WTC11 (cell line): ENCODE data around the gene MRPL11. TPM values are rescaled to one million over a fixed set of nuclear protein-coding genes. Genes with fewer than 3 reads are reported as not detected.

Source experiments
- ATAC-seq: fragments of 200-7000 bp; cut with Tn5 transposase; 2 replicates; pipeline ENCODE4 v1.10.0; 2021; ENCODE audit warnings: mild to moderate bottlenecking, moderate library complexity
- CTCF ChIA-PET: fragments of 300-600 bp; sonication (Branson Sonifier 250); formaldehyde crosslinking; loops from one replicate; lab custom pipeline; 2021; ENCODE audit warnings: antibody characterized with exemption; lab: Charles Lee
- POLR2A ChIA-PET: fragments of 350-600 bp; sonication (Branson Sonifier 250); formaldehyde crosslinking; loops from one replicate; lab custom pipeline; 2021; ENCODE audit warnings: antibody characterized with exemption; lab: Charles Lee
- DNase-seq: peaks from one replicate; pipeline ENCODE4 v3.0.0; 2021; ENCODE audit warnings: low spot score
- H3K27ac Mint-ChIP-seq: 2 replicates; pipeline ENCODE4 v1.8.0; 2021; ENCODE audit warnings: mixed read lengths
- H3K27me3 Mint-ChIP-seq: 2 replicates; pipeline ENCODE4 v1.8.0; 2021; ENCODE audit warnings: low read depth, mild to moderate bottlenecking, moderate library complexity, mixed read lengths
- H3K36me3 Mint-ChIP-seq: 2 replicates; pipeline ENCODE4 v1.8.0; 2021; ENCODE audit warnings: mixed read lengths
- H3K4me1 Mint-ChIP-seq: 2 replicates; pipeline ENCODE4 v1.8.0; 2022; ENCODE audit warnings: mixed read lengths
- H3K4me3 Mint-ChIP-seq: 2 replicates; pipeline ENCODE4 v1.8.0; 2021; ENCODE audit warnings: mild to moderate bottlenecking, moderate library complexity, mixed read lengths
- H3K9me3 Mint-ChIP-seq: 2 replicates; pipeline ENCODE4 v1.8.0; 2021; ENCODE audit warnings: mixed read lengths
- CBFB ChIP-seq: sonication (generic); formaldehyde crosslinking; IDR thresholded peaks from 2 replicates; pipeline ENCODE4 v1.8.1; 2022; ENCODE audit warnings: mild to moderate bottlenecking, low read depth, missing genetic modification reagents
- EMX1 ChIP-seq: fragments of 250-450 bp; sonication (Bioruptor Pico); IDR thresholded peaks from 2 replicates; pipeline ENCODE4 v1.8.0; 2021; ENCODE audit warnings: mild to moderate bottlenecking
- JAZF1 ChIP-seq: fragments of 250-450 bp; sonication (Bioruptor Pico); IDR thresholded peaks from 2 replicates; pipeline ENCODE4 v1.9.0; 2021; ENCODE audit warnings: moderate library complexity, mild to moderate bottlenecking, inconsistent platforms
- JUN ChIP-seq: sonication (generic); formaldehyde crosslinking; IDR thresholded peaks from 2 replicates; pipeline ENCODE4 v1.8.0; 2023; ENCODE audit warnings: mild to moderate bottlenecking, missing genetic modification reagents
- MXD4 ChIP-seq: fragments of 250-450 bp; sonication (Bioruptor Pico); IDR thresholded peaks from 2 replicates; pipeline ENCODE4 v1.8.0; 2021; ENCODE audit warnings: mild to moderate bottlenecking, moderate library complexity, borderline replicate concordance
- NR1H2 ChIP-seq: sonication (generic); formaldehyde crosslinking; IDR thresholded peaks from 2 replicates; pipeline ENCODE4 v1.9.0; 2021; ENCODE audit warnings: mild to moderate bottlenecking, moderate library complexity, missing genetic modification reagents
- SMAD3 ChIP-seq: sonication (generic); formaldehyde crosslinking; IDR thresholded peaks from 2 replicates; pipeline ENCODE4 v1.8.0; 2022; ENCODE audit warnings: missing genetic modification reagents, mild to moderate bottlenecking, borderline replicate concordance
- TEAD1 ChIP-seq: sonication (generic); formaldehyde crosslinking; IDR thresholded peaks from 2 replicates; pipeline ENCODE4 v1.8.0; 2022; ENCODE audit warnings: mild to moderate bottlenecking, missing genetic modification reagents
- ZNF121 ChIP-seq: sonication (generic); formaldehyde crosslinking; IDR thresholded peaks from 2 replicates; pipeline ENCODE4 v1.8.0; 2023; ENCODE audit warnings: missing genetic modification reagents
- ZNF317 ChIP-seq: sonication (generic); formaldehyde crosslinking; IDR thresholded peaks from 2 replicates; pipeline ENCODE4 v1.8.1; 2023; ENCODE audit warnings: low read depth, mild to moderate bottlenecking, moderate library complexity, missing genetic modification reagents, borderline replicate concordance
- total RNA-seq: library from RNA; stranded (reverse); gene quantifications from 3 replicates; pipeline ENCODE4 v1.2.3, GENCODE V29; 2021
- TF ChIP-seq, protein P1 (sequence below): sonication (generic); formaldehyde crosslinking; IDR thresholded peaks from 2 replicates; pipeline ENCODE4 v1.8.0; 2022; ENCODE audit warnings: mild to moderate bottlenecking, missing genetic modification reagents
- TF ChIP-seq, protein P2 (sequence below): sonication (generic); formaldehyde crosslinking; IDR thresholded peaks from 2 replicates; pipeline ENCODE4 v1.8.0; 2023; ENCODE audit warnings: missing genetic modification reagents, mild to moderate bottlenecking, borderline replicate concordance
- TF ChIP-seq, protein P3 (sequence below): fragments of 250-450 bp; sonication (Bioruptor Pico); IDR thresholded peaks from 2 replicates; pipeline ENCODE4 v1.9.0; 2021; ENCODE audit warnings: mild to moderate bottlenecking, borderline replicate concordance
- TF ChIP-seq, protein P4 (sequence below): sonication (generic); formaldehyde crosslinking; conservative IDR thresholded peaks from 2 replicates; pipeline ENCODE4 v1.8.1; 2023; ENCODE audit warnings: mild to moderate bottlenecking, low read depth, missing genetic modification reagents, moderate library complexity
- TF ChIP-seq, protein P5 (sequence below): sonication (generic); formaldehyde crosslinking; IDR thresholded peaks from 2 replicates; pipeline ENCODE4 v1.8.0; 2023; ENCODE audit warnings: mild to moderate bottlenecking, missing genetic modification reagents
- TF ChIP-seq, protein P6 (sequence below): sonication (generic); formaldehyde crosslinking; IDR thresholded peaks from 2 replicates; pipeline ENCODE4 v1.8.1; 2022; ENCODE audit warnings: missing genetic modification reagents, borderline replicate concordance
- TF ChIP-seq, protein P7 (sequence below): sonication (generic); formaldehyde crosslinking; IDR thresholded peaks from 2 replicates; pipeline ENCODE4 v1.8.0; 2022; ENCODE audit warnings: mild to moderate bottlenecking, missing genetic modification reagents

Gene MRPL11
- total RNA-seq, 1 experiment from 2014 or later: 137 TPM

DNA sequence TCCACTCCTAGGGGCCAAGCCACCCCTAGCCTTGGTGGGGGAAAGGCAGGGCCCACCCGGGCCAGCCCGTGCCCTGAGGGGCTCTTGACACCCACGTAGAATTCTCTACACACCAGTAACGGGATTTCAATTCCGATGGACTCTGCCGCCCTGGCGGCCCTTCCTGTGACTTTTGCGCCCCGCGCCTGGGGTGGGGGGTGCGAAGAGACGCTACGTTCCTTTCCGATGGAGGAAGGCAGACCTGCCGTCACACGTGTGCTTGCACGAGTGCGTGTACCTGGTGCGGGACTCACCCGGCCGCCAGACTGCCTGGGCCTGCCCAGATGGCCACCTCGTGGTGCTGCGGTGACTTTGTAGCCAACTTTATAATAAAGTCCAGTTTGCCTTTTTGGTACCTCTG, 12.3 kb downstream of the MRPL11 start:
- DNase-seq: no peak
- Mint-ChIP-seq H3K4me1 (peaks cover 1% of the 10 kb centered on the region; the same call in 1 of the 2 replicates), H3K27me3 (peaks cover 40% of the 10 kb centered on the region), H3K27ac (no peak overlapping the region)
- TF ChIP-seq JUN (CRISPR knock-in tag) (no peak), TEAD1 (CRISPR knock-in tag) (no peak), SMAD3 (CRISPR knock-in tag) (no peak), ZNF121 (no peak), MXD4 (CRISPR knock-in tag) (no peak), CBFB (no peak), JAZF1 (CRISPR knock-in tag) (no peak), NR1H2 (CRISPR knock-in tag) (no peak), EMX1 (no peak), ZNF317 (CRISPR knock-in tag) (no peak)
- TF ChIP-seq, protein P1, sequence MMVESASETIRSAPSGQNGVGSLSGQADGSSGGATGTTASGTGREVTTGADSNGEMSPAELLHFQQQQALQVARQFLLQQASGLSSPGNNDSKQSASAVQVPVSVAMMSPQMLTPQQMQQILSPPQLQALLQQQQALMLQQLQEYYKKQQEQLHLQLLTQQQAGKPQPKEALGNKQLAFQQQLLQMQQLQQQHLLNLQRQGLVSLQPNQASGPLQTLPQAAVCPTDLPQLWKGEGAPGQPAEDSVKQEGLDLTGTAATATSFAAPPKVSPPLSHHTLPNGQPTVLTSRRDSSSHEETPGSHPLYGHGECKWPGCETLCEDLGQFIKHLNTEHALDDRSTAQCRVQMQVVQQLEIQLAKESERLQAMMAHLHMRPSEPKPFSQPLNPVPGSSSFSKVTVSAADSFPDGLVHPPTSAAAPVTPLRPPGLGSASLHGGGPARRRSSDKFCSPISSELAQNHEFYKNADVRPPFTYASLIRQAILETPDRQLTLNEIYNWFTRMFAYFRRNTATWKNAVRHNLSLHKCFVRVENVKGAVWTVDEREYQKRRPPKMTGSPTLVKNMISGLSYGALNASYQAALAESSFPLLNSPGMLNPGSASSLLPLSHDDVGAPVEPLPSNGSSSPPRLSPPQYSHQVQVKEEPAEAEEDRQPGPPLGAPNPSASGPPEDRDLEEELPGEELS (CRISPR knock-in tag): no peak
- TF ChIP-seq, protein P2, sequence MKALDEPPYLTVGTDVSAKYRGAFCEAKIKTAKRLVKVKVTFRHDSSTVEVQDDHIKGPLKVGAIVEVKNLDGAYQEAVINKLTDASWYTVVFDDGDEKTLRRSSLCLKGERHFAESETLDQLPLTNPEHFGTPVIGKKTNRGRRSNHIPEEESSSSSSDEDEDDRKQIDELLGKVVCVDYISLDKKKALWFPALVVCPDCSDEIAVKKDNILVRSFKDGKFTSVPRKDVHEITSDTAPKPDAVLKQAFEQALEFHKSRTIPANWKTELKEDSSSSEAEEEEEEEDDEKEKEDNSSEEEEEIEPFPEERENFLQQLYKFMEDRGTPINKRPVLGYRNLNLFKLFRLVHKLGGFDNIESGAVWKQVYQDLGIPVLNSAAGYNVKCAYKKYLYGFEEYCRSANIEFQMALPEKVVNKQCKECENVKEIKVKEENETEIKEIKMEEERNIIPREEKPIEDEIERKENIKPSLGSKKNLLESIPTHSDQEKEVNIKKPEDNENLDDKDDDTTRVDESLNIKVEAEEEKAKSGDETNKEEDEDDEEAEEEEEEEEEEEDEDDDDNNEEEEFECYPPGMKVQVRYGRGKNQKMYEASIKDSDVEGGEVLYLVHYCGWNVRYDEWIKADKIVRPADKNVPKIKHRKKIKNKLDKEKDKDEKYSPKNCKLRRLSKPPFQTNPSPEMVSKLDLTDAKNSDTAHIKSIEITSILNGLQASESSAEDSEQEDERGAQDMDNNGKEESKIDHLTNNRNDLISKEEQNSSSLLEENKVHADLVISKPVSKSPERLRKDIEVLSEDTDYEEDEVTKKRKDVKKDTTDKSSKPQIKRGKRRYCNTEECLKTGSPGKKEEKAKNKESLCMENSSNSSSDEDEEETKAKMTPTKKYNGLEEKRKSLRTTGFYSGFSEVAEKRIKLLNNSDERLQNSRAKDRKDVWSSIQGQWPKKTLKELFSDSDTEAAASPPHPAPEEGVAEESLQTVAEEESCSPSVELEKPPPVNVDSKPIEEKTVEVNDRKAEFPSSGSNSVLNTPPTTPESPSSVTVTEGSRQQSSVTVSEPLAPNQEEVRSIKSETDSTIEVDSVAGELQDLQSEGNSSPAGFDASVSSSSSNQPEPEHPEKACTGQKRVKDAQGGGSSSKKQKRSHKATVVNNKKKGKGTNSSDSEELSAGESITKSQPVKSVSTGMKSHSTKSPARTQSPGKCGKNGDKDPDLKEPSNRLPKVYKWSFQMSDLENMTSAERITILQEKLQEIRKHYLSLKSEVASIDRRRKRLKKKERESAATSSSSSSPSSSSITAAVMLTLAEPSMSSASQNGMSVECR: no peak
- TF ChIP-seq, protein P3, sequence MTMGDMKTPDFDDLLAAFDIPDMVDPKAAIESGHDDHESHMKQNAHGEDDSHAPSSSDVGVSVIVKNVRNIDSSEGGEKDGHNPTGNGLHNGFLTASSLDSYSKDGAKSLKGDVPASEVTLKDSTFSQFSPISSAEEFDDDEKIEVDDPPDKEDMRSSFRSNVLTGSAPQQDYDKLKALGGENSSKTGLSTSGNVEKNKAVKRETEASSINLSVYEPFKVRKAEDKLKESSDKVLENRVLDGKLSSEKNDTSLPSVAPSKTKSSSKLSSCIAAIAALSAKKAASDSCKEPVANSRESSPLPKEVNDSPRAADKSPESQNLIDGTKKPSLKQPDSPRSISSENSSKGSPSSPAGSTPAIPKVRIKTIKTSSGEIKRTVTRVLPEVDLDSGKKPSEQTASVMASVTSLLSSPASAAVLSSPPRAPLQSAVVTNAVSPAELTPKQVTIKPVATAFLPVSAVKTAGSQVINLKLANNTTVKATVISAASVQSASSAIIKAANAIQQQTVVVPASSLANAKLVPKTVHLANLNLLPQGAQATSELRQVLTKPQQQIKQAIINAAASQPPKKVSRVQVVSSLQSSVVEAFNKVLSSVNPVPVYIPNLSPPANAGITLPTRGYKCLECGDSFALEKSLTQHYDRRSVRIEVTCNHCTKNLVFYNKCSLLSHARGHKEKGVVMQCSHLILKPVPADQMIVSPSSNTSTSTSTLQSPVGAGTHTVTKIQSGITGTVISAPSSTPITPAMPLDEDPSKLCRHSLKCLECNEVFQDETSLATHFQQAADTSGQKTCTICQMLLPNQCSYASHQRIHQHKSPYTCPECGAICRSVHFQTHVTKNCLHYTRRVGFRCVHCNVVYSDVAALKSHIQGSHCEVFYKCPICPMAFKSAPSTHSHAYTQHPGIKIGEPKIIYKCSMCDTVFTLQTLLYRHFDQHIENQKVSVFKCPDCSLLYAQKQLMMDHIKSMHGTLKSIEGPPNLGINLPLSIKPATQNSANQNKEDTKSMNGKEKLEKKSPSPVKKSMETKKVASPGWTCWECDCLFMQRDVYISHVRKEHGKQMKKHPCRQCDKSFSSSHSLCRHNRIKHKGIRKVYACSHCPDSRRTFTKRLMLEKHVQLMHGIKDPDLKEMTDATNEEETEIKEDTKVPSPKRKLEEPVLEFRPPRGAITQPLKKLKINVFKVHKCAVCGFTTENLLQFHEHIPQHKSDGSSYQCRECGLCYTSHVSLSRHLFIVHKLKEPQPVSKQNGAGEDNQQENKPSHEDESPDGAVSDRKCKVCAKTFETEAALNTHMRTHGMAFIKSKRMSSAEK (CRISPR knock-in tag): no peak
- TF ChIP-seq, protein P4, sequence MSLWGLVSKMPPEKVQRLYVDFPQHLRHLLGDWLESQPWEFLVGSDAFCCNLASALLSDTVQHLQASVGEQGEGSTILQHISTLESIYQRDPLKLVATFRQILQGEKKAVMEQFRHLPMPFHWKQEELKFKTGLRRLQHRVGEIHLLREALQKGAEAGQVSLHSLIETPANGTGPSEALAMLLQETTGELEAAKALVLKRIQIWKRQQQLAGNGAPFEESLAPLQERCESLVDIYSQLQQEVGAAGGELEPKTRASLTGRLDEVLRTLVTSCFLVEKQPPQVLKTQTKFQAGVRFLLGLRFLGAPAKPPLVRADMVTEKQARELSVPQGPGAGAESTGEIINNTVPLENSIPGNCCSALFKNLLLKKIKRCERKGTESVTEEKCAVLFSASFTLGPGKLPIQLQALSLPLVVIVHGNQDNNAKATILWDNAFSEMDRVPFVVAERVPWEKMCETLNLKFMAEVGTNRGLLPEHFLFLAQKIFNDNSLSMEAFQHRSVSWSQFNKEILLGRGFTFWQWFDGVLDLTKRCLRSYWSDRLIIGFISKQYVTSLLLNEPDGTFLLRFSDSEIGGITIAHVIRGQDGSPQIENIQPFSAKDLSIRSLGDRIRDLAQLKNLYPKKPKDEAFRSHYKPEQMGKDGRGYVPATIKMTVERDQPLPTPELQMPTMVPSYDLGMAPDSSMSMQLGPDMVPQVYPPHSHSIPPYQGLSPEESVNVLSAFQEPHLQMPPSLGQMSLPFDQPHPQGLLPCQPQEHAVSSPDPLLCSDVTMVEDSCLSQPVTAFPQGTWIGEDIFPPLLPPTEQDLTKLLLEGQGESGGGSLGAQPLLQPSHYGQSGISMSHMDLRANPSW: no peak
- TF ChIP-seq, protein P5, sequence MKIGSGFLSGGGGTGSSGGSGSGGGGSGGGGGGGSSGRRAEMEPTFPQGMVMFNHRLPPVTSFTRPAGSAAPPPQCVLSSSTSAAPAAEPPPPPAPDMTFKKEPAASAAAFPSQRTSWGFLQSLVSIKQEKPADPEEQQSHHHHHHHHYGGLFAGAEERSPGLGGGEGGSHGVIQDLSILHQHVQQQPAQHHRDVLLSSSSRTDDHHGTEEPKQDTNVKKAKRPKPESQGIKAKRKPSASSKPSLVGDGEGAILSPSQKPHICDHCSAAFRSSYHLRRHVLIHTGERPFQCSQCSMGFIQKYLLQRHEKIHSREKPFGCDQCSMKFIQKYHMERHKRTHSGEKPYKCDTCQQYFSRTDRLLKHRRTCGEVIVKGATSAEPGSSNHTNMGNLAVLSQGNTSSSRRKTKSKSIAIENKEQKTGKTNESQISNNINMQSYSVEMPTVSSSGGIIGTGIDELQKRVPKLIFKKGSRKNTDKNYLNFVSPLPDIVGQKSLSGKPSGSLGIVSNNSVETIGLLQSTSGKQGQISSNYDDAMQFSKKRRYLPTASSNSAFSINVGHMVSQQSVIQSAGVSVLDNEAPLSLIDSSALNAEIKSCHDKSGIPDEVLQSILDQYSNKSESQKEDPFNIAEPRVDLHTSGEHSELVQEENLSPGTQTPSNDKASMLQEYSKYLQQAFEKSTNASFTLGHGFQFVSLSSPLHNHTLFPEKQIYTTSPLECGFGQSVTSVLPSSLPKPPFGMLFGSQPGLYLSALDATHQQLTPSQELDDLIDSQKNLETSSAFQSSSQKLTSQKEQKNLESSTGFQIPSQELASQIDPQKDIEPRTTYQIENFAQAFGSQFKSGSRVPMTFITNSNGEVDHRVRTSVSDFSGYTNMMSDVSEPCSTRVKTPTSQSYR (CRISPR knock-in tag): no peak
- TF ChIP-seq, protein P6, sequence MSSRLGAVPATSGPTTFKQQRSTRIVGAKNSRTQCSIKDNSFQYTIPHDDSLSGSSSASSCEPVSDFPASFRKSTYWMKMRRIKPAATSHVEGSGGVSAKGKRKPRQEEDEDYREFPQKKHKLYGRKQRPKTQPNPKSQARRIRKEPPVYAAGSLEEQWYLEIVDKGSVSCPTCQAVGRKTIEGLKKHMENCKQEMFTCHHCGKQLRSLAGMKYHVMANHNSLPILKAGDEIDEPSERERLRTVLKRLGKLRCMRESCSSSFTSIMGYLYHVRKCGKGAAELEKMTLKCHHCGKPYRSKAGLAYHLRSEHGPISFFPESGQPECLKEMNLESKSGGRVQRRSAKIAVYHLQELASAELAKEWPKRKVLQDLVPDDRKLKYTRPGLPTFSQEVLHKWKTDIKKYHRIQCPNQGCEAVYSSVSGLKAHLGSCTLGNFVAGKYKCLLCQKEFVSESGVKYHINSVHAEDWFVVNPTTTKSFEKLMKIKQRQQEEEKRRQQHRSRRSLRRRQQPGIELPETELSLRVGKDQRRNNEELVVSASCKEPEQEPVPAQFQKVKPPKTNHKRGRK (CRISPR knock-in tag): no peak
- TF ChIP-seq, protein P7, sequence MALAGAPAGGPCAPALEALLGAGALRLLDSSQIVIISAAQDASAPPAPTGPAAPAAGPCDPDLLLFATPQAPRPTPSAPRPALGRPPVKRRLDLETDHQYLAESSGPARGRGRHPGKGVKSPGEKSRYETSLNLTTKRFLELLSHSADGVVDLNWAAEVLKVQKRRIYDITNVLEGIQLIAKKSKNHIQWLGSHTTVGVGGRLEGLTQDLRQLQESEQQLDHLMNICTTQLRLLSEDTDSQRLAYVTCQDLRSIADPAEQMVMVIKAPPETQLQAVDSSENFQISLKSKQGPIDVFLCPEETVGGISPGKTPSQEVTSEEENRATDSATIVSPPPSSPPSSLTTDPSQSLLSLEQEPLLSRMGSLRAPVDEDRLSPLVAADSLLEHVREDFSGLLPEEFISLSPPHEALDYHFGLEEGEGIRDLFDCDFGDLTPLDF: no peak
- TF ChIP-seq, all 79 proteins: peak for 0
- ChIA-PET CTCF (interaction anchor here (1.1 kb wide), 1 partner anchor 19 kb away, joined by 3 read pairs; no protein-coding TSS in a partner anchor), POLR2A (no interaction called here)
- H3K36me3 Mint-ChIP-seq: no peaks in the 10 kb centered on the region
- no peak for ATAC-seq
- no peaks in the 10 kb centered on the region for H3K9me3 Mint-ChIP-seq
- H3K4me3 Mint-ChIP-seq: no peak overlapping the region
